WTC11 (cell line): Measurements from ENCODE around the gene BTLA. TPM values are rescaled to one million over a fixed set of nuclear protein-coding genes. Genes with fewer than 3 reads are reported as not detected.

Source experiments
- ATAC-seq: fragments of 200-7000 bp; cut with Tn5 transposase; 2 replicates; pipeline ENCODE4 v1.10.0; 2021; ENCODE audit warnings: mild to moderate bottlenecking, moderate library complexity
- CTCF ChIA-PET: fragments of 300-600 bp; sonication (Branson Sonifier 250); formaldehyde crosslinking; loops from one replicate; lab custom pipeline; 2021; ENCODE audit warnings: antibody characterized with exemption; lab: Charles Lee
- POLR2A ChIA-PET: fragments of 350-600 bp; sonication (Branson Sonifier 250); formaldehyde crosslinking; loops from one replicate; lab custom pipeline; 2021; ENCODE audit warnings: antibody characterized with exemption; lab: Charles Lee
- DNase-seq: peaks from one replicate; pipeline ENCODE4 v3.0.0; 2021; ENCODE audit warnings: low spot score
- H3K27ac Mint-ChIP-seq: 2 replicates; pipeline ENCODE4 v1.8.0; 2021; ENCODE audit warnings: mixed read lengths
- H3K27me3 Mint-ChIP-seq: 2 replicates; pipeline ENCODE4 v1.8.0; 2021; ENCODE audit warnings: low read depth, mild to moderate bottlenecking, moderate library complexity, mixed read lengths
- H3K36me3 Mint-ChIP-seq: 2 replicates; pipeline ENCODE4 v1.8.0; 2021; ENCODE audit warnings: mixed read lengths
- H3K4me1 Mint-ChIP-seq: 2 replicates; pipeline ENCODE4 v1.8.0; 2022; ENCODE audit warnings: mixed read lengths
- H3K4me3 Mint-ChIP-seq: 2 replicates; pipeline ENCODE4 v1.8.0; 2021; ENCODE audit warnings: mild to moderate bottlenecking, moderate library complexity, mixed read lengths
- H3K9me3 Mint-ChIP-seq: 2 replicates; pipeline ENCODE4 v1.8.0; 2021; ENCODE audit warnings: mixed read lengths
- ATF2 ChIP-seq: sonication (generic); formaldehyde crosslinking; IDR thresholded peaks from 2 replicates; pipeline ENCODE4 v1.8.1; 2022; ENCODE audit warnings: low read depth, missing genetic modification reagents, borderline replicate concordance
- CREM ChIP-seq: sonication (generic); formaldehyde crosslinking; IDR thresholded peaks from 2 replicates; pipeline ENCODE4 v1.8.1; 2022; ENCODE audit warnings: mild to moderate bottlenecking, missing genetic modification reagents, moderate library complexity
- FOXP1 ChIP-seq: sonication (generic); formaldehyde crosslinking; IDR thresholded peaks from 2 replicates; pipeline ENCODE4 v1.8.0; 2022; ENCODE audit warnings: missing genetic modification reagents, mild to moderate bottlenecking, moderate library complexity, borderline replicate concordance
- MAX ChIP-seq: sonication (generic); formaldehyde crosslinking; IDR thresholded peaks from 2 replicates; pipeline ENCODE4 v1.8.0; 2022; ENCODE audit warnings: mild to moderate bottlenecking, missing genetic modification reagents
- NR2C2 ChIP-seq: sonication (generic); formaldehyde crosslinking; IDR thresholded peaks from 2 replicates; pipeline ENCODE4 v1.8.0; 2022; ENCODE audit warnings: mild to moderate bottlenecking, missing genetic modification reagents
- SP1 ChIP-seq: sonication (generic); formaldehyde crosslinking; conservative IDR thresholded peaks from 2 replicates; pipeline ENCODE4 v1.8.1; 2022; ENCODE audit warnings: missing genetic modification reagents
- STAT6 ChIP-seq: sonication (generic); formaldehyde crosslinking; conservative IDR thresholded peaks from 2 replicates; pipeline ENCODE4 v1.8.1; 2023; ENCODE audit warnings: mild to moderate bottlenecking, low read depth, missing genetic modification reagents, moderate library complexity
- USF1 ChIP-seq: sonication (generic); formaldehyde crosslinking; IDR thresholded peaks from 2 replicates; pipeline ENCODE4 v1.8.0; 2022; ENCODE audit warnings: mild to moderate bottlenecking, missing genetic modification reagents
- USF2 ChIP-seq: sonication (generic); formaldehyde crosslinking; IDR thresholded peaks from 2 replicates; pipeline ENCODE4 v1.8.1; 2023; ENCODE audit warnings: mild to moderate bottlenecking, missing genetic modification reagents, moderate library complexity
- ZBTB21 ChIP-seq: sonication (generic); formaldehyde crosslinking; IDR thresholded peaks from 2 replicates; pipeline ENCODE4 v1.8.1; 2023; ENCODE audit warnings: mild to moderate bottlenecking, missing genetic modification reagents, borderline replicate concordance
- ZNF121 ChIP-seq: sonication (generic); formaldehyde crosslinking; IDR thresholded peaks from 2 replicates; pipeline ENCODE4 v1.8.0; 2023; ENCODE audit warnings: missing genetic modification reagents
- ZNF425 ChIP-seq: fragments of 250-450 bp; sonication (Bioruptor Pico); conservative IDR thresholded peaks from 2 replicates; pipeline ENCODE4 v1.9.0; 2021; ENCODE audit warnings: mild to moderate bottlenecking
- ZNF532 ChIP-seq: fragments of 250-450 bp; sonication (Bioruptor Pico); IDR thresholded peaks from 2 replicates; pipeline ENCODE4 v1.9.0; 2021; ENCODE audit warnings: mild to moderate bottlenecking, borderline replicate concordance
- total RNA-seq: library from RNA; stranded (reverse); gene quantifications from 3 replicates; pipeline ENCODE4 v1.2.3, GENCODE V29; 2021

Gene BTLA
- total RNA-seq, 1 experiment from 2014 or later = not detected

GRCh38 chr3:112512320-112512719 lies 13.0 kb upstream of the BTLA start (continued):
- TF ChIP-seq USF2 (CRISPR knock-in tag) (no peak), USF1 (CRISPR knock-in tag) (no peak), SP1 (CRISPR knock-in tag) (no peak), STAT6 (no peak), ZNF121 (CRISPR knock-in tag) (no peak), ATF2 (no peak), ZNF532 (no peak)

- POLR2A ChIA-PET = interaction anchor here (0.6 kb wide), 1 partner anchor 10 kb away, joined by 3 read pairs; no protein-coding TSS in a partner anchor
- H3K4me1 Mint-ChIP-seq = peaks cover 1% of the 10 kb centered on the region; the same call in 1 of the 2 replicates
- peaks cover 39% of the 10 kb centered on the region for H3K36me3 Mint-ChIP-seq
- no peak for ATAC-seq
- CTCF ChIA-PET = no interaction called here
- no peaks in the 10 kb centered on the region; the same call in 1 of the 2 replicates for H3K27me3 Mint-ChIP-seq
- TF ChIP-seq ZBTB21 (no peak), FOXP1 (CRISPR knock-in tag) (no peak), CREM (CRISPR knock-in tag) (no peak), ZNF425 (no peak), NR2C2 (CRISPR knock-in tag) (no peak), MAX (no peak)
- peaks cover 52% of the 10 kb centered on the region for H3K9me3 Mint-ChIP-seq
- no peak for DNase-seq
- no peak overlapping the region for H3K27ac Mint-ChIP-seq
- no peak overlapping the region for H3K4me3 Mint-ChIP-seq
These were observed 9.6 kb upstream of the BTLA start for GRCh38 chr3:112508860-112509259.
